GM18502 (cell line): ENCODE measurements around the gene OSBPL2.

Source experiments
- ATAC-seq: cut with Tn5 transposase; IDR thresholded peaks from one replicate; pipeline ENCODE4 v1.9.1; 2021; ENCODE audit warnings: mild to moderate bottlenecking; ENCODE audit not compliant: unreplicated experiment, poor library complexity

OSBPL2 gene

DNA sequence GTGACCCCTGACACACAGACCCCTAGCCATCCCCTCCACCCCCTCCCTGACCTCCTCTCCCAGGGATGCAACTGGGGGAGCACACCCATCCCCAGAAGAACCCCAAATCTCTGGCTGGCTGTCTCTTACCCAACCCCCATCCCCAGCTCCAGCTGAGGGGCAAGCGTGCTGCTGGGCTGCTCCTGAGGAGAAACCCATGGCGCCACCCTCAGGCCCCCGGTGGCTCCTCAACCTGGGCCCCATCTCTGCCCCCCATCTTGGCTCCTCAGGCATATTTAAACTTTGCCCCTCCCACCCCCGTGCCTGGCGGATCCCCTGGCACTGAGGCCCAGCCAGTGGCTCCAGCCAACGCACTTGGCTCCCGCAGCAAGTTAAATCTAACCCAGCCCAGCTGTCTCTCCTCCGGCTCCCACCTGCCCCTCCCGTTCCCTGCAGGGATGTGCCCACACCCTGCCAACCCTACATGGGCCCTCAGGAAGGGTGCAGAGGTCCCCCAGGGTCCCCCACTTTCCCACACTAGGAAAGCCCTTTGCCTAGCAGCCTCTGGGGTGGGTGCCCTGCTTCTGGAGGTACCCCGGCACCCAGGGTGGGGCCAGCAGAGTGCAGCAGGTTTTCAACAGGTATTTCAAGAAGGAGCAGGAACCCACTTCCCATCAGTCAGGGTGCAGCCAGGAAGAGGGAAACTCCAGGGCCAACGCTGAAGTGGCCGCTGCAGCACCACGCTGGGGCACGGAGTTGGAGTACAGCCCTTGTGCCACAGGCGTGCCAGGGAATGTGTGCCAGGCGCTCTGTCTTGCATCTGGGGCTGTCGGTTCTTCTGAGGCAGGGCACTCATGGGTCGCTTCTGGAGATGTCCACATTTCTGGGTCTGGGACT is 5.3 kb upstream of the OSBPL2 start:
- no peak for ATAC-seq

DNA sequence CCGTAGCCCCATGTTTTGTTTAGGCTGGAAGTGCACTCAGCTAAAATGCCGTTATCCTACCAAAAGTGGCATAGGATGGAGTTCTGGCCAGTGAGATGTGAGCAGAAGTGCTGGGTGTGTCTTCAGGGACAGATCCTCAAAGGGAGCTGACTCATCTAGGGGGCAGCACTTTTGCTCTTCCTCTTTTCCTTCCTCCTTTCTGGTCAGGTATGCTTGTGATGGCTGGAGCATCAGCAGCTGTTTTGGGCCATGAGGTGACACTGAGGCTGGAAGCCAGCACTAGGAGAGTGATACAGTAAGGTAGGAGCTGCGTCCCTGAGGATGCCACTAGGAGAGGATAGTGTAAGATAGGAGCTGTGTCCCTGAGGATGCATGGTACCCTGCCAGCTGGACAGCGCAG is 4.6 kb upstream of the OSBPL2 start:
- ATAC-seq, result no peak

DNA sequence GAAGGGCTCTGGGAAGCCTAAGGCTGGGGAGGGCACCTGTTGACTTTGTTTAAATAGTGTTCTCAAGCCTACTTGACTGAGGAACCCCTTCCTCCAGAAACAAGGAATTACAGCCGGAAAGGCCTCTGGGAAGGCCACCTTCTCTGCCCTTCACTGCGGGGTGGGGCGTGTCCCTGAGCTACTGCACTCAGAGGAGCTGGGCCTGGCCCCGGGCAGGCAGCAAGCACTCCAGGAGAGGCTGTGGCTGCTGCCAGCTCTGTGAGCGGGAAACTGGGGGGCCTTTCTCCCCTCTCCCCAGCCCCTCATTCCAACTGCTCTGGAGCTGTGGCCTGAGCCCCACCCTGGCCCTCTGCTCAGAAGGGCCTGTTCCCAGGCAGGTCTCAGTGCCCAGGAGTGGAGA is 4.0 kb upstream of the OSBPL2 start:
- no peak for ATAC-seq

DNA sequence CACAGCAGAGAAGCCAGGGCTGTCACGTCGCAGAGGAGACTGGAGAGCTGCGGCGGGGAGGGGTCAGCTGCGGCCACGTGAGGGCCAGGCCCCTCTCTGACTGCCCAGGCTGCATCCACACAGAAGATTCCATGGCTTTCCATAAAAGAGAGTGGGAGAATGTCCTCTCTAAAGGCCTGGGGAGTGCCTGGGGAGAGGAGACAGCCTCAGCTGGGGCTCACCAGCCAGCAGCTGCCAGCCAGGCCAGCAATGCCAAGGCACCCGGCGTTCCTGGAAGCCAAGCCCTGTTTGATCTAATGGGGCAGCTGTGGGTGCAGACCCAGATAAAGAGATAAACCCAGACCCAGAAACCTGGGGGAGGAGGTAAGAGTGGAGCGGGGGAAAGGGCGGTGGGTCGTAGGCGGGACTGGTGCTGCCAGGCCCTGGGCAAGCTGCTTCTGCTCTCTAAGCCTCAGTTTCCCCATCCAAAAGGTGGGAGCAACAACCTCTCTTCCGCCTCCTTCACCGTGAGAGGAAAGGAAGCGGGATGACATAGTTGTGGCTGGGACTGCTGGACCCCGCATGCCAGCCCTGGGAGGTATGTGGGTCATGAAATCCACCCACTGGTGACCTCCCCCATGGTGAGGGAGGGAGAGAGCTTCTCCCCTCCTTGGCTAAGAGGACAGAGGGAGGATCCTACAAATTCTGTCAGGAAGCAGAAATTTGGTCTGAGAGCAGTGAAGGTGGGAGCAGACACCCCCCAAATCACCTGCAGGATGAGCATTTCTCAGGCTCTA is 3.1 kb upstream of the OSBPL2 start:
- no peak for ATAC-seq

DNA sequence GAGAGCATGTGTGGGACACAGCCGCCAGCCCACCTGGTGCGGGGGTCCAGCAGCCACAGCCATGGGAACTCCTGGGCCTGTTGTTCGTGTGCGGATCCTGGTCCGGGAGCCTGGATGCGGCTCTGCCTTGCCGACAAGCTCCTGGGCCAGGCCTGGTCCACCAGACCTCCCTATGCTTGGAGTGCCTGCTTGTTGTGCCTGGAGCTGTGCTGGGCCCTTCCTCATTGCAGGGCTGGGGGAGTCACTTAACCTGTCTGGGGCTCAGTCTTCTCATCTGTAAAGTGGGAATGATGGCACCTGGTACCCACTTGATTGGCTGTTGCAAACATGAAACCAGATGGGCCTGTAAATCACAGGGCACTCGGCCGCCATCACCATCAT is 2.6 kb upstream of the OSBPL2 start:
- ATAC-seq, result no peak

DNA sequence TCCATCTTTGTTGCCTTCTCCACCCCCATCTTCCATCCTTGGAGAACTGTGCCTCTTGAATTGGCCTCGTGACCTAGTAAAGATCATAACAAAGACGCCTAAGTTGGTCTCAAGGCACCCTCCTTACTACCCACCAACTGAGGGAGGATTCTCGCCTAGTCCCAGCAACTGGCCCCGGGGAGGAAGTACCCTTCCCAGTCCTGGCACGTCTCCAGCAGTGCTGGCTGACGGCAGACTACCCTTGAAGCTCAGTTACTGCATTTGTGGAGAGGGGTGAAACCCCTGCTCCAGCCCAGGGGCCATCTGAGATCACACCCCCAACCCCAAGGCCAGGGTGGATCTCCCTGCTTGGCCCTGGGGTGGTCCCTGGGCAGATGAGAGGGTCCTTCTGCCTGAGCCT is 2.1 kb upstream of the OSBPL2 start:
- ATAC-seq, result no peak

DNA sequence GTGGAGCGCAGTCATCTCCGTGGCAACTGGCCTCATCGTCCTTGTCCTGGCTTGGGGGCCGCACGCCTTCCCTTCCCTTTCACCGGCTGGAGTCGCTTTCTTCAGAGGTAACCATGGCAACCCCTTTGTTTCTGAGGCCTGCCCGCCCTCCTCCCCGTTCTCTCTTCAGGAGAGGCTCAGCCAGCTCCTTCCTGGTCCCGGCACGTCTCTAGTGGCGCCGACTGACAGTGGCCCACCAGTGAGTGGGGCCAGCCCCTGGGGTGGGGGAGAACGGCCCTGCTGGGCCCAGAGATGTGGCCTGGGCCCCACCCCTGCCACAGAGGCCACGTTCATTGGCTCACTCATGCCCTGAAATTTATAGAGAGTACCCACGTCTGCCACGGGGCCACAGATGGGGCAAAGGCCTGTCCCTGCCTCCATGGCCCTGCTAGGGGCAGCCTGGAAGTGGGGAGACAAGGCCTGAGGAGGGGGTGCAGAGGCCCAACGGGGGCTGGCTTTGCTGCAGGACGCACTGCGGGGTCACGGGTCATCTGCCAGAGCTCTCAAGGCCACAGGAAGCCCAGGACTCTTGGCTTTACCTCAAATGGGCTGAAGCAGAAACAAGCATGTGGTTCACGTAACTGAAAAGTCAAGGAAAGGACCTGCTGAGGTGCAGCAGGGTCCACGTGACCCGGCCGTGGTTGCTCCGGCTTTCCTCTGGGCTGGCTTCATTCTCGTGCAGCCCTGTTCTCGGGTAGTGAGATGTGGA is 1.4 kb upstream of the OSBPL2 start:
- no peak for ATAC-seq

DNA sequence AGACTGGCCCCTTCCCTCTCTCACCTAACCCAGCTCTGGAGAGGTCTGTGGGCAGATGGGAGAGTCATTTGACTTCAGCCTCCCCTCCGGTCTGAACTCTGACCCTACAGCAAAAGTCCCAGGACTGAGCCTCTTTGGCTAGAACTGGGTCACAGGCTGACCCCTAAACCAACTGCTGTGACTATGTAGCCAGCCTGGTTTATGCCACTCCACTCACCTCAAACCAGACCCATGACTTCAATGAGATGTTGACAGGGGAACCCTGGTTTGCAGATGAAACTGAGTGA is 864 bp upstream of the OSBPL2 start:
- no peak for ATAC-seq

DNA sequence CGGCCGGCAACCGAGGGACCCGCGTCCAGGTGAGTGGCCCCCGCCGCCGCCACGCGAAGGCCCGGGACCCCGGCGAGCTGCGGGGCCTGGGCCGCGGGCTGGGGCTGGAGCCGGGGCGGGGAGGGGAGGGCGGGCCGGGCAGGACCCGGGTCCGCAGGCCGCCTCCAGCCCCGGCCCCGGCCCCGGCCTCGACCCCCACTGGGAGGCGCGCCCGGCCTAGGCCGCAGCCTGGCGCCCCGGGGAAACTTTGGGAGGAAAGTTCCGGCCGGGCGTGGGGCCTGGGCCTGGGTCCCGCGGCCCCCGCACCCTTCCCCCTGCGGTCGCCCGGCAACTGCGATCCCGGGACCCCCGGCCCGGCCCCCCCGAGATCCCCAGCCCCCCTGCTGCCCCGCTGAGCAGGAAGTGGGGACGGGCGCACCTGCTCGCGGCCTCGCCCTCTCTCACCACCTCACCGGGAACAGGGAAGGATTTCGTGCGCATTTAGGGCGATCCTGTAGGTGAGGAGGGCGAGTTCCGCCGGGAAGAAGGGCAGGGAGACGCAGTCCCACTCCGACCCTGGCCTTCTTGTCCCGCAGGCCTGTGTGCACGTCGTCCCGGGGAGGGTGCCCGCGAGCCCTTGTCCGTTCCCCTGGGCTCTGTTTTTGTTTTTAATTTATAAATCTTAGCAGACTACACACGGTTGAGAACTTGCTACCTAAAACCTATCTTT is 402 bp downstream of the OSBPL2 start:
- peak; percentile 4 for ATAC-seq

DNA sequence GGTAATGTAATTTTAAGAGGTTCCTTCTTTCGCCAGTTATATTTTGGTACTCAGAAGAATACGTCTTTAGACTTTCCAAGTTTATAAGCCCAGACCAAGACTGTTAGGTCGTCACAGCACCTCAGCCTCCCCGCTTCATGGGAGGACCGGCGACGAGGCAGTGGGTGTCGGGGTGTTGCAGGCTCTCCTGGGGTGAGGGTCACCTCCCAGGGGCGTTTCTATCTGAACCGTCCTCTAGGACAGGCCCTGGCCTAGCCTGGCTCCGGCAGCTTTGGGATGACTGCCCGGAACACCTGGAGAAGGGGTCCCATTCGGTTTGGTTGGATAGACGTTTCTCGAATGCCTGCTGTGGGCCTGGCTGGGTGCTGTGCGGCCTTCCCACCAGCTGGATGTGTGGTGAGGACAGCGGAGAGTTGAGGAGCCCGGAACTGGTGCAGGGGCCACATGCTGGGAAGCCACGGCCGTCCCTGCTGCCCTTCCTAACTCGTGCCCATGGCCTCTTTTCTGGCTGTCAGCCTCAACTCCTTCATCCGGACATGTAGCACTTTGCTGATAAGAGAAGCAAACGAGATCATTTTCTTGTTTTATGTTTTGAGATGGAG is 1.1 kb downstream of the OSBPL2 start:
- ATAC-seq, result no peak

DNA sequence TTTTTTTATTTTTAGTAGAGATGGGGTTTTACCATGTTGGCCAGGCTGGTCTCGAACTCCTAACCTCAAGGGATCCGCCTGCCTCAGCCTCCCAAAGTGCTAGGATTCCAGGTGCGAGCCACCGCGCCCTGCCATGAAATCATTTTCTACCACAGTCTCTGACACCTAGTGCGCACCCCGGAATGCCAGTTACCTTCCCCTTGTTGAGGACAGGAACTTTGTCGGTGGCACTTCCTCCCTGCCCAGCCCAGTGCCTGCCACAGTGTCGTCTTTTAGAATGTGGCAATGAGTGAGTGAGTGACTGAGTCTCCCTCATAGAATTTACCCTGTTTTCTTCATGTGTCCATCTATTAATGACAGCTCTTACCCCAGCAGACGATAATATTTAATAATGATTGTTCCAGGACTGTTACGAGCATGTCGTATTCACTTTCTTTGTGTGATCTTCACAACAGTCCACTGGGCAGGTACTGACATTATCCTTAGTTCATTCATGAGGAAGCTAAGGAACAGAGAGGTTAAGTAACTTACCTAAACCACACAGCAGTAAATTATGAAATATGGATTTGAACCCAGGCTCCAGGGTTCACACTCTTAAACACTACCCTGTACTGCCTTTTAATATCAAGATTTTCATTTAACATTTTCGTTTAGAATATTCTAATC is 1.8 kb downstream of the OSBPL2 start:
- no peak for ATAC-seq

DNA sequence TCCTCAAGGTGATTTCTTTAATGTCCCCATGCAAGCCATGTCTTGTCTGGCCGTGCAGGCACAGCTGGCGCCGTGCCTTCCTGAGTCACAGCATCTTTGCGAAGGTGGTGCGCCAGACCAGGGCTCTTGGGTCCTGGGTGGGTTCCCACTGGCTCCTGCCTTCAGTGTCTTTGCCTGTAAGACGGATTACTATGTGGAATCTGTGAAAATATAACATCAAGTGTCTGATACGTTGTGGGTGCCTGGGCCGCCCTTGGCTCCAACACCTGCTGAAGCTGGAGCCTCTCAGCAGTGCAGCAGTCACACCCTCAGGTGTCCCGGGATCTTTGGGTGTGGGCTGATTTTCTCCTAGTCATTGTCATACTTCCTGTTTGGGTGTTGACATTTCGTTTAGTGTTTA is 3.2 kb downstream of the OSBPL2 start:
- no peak for ATAC-seq

DNA sequence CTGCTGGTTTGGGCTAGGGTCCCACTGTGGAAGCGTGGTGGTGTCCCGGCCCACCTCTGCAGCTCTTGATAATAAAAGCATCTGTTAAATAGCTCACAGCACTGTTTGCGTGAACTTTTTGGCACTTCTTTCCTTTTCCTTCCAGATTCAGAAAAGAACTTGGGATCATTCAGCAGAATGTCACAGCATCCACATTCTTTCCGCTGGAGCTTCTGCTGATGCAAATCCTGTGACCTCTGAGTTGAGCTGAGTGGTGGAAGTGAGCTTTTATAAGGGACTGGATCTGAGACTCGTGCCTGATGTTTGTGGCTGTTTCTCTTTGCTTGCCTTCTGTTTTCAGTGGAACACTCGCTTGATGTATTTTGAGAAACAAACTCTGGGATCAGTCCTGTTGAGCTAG is 3.9 kb downstream of the OSBPL2 start:
- ATAC-seq, result no peak

DNA sequence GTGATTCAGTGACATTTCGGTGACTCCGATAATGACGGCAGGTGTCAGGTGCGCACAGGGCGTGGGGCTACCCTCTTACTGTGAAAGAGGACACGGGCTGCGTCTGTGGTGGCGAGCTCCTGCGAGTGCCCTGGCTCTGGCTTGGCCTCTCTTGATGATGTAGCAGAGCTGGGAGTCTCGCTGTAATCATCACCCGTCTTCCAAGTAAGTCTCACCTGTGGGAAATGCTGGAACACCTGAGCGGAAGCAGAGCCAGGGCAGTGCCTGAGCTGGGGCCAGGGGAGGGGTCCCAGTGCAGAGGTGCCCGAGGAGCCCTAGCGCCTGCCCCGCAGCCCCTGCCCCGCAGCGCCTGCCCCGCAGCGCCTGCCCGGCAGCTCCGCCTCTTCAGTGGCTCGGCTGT is 4.8 kb downstream of the OSBPL2 start:
- ATAC-seq, result no peak

DNA sequence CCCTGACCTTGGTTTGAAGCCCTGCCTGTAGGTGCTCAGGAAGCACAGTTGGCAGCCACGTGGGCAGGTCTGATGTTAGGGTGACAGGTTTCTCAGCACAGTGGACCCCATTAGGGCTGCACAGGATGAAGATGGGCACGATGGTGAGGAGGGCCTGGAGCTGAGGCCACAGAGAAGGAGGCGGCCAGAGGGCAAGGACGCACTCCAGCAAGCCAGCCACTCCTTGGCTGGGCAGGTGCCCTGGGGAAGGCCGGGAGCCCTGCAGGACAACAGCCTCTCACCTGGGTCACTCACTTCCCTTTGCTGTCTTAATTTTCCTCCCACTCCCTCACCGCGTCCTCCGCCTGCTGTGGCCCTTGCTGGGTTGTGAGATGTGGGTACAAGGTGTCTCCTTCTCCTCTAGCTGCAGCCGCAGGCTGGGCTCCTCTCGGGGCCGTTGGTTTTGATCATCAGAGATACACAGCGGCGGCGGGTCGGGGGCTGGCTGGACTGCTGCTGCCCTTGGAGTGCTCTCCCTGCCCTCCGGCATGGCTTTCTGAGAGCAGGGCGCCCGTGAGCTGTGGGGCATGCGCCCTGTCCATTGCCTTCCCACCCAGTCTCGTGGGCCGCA is 5.7 kb downstream of the OSBPL2 start:
- no peak for ATAC-seq

DNA sequence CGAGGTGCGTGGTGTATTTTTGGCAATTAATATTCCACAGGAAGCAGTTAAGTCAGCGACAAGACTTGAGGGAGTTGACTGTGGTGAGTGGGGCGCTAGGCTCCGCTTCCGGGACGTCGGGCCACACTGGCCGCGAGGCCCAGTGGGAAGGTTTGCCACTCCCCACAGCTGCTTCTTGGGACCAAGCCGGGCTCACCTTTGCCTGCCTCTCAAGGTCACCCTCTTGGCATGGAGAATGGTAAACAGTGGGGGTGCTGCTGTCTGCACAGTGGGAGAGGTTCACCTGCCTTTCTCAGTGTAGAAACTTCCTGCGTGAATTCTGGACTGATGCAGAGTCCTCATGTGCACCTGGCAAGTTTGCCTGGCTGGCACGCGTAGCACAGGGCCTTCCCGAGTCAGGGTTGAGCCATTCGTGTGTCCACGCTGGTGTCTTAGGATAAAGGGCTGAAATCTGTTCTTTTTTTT is 6.4 kb downstream of the OSBPL2 start:
- ATAC-seq, result no peak

DNA sequence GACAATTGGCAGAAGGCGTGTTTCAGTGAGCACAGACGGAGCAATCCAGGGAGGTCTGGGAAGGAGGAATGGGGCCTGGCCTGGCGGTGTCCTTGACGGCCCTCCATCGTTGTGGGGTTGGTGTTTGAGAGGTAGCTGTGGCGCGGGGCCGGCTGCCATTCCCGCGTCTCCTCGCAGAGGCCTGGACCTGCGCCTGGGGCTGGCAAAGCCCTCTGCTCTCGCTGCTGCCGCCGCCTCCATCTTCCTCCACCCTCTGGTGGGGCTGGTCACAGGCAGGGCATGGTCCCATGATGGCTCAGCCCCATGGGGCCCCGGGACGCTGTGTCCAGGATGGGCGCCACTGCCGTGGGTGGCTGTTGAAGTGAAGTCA is 7.6 kb downstream of the OSBPL2 start:
- ATAC-seq, result no peak

DNA sequence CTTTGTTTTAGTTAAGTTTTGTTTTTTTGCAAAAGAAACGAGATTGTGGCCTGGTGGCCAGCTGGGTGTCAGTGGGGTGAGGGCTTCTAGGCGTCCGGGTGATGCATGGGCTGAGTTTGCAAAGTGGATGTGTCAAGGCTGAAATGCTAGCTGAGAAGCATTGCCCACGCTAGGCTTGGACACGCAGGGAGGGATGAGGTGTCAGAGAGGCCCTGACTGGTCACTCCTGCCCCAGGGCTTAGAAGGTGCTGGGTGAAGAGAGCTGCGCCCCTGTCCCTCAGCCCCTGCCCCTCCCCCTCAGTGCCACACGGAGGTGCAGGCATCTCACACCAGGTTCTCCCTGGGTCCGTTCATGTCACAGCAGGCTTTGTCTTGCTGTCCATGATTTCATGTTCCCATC is 8.1 kb downstream of the OSBPL2 start:
- no peak for ATAC-seq

DNA sequence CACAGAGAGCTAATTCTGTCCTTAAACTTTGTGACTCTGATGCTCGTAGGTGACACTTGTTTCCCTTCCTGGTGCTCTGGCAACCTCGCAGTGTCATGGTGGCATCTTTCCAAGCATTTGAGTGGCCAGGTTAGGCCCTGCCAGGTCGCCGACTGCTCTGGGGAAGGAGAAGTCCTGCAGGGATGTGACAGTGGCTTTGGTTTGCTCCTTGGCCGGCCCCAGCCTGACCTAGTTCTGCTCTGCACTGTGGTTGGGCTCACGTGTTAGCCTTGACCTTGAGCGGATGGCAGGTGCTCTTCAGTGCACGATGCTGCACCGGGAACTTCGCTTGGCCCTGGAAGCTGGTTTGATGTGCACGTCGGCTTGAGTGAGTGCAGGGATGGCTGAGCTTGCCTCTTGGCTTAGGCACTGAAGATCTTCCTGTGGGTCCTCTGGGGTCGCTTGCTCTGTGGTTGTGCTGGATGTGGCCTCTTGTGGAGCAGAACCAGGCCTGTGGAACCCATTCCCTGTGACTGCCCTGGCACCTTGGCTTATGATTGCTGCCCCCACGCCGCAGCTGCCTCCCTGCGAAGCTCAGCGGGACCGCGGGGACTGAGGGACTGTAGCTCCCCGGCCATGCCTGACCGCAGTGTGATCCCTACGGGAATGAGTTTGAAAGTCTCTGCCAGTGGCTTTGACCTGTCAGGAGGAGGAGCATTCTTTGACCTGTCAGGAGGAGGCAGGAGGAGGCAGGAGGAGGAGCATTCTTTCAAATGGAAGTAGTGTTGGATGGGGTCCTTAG is 8.7 kb downstream of the OSBPL2 start:
- no peak for ATAC-seq
